ENCODE results near the gene KIF14.

Gene KIF14

GRCh38 chr1:200505257-200505656 is 115.3 kb downstream of the KIF14 start:
- H3K4me3 ChIP-seq (ENCODE audit: low read depth, low read length), result no peak overlapping the region
- DNase-seq (ENCODE audit: low read depth), result no peak
- TF ChIP-seq CTCF (IDR thresholded peaks at IDR 0.05; ENCODE audit: low read depth, low read length), result no peak
